ENCODE measurements around the gene STIM1.

STIM1 gene

DNA sequence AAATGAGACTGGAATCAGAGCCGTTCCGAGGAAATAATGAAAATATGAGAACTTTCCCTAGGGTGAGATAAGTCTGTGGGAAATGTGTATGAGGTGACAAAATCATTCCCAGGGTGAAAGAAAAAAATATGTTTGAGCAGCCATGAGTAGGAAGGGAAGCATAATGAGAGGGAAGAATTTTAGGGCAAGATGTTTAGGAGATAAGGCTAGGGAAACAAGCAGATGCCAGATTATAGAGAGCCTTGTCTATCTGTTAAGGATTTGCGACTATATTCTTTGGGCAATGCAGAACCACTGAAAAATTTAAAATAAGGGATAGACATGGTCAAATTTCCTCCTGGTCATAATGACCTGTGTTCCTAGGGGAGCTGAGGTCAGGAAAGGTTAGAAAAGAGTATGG is 54.4 kb downstream of the STIM1 start:
- in situ Hi-C loops (cut with HindIII; ENCODE audit: low sequenced_read_pairs), result no loop called here

DNA sequence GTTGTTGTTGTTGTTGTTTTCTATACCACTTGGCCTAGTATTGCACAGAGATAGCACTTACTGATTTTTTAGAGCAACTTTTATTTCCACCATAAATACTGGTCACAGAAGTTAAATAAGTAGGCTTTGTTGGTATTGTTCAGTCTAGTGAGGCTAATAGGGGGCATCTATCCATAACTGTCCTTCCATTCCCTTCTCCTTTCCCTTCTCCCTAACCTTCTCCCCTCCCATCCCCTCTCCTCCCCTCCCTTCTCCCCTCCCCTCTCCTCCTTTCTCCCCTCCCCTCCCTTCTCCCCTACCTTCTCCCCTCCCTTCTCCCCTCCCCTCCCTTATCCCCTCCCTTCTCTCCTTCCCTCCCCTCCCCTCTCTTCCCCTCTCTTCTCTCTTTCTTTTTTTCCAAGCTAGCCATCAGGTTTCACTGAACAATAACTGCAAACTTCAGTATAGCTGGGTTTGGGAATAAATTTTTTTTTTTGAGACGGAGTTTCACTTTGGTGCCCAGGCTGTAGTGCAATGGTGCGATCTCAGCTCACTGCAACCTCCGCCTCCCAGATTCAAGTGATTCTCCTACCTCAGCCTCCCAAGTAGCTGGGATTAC is 56.5 kb downstream of the STIM1 start:
- in situ Hi-C loops (cut with HindIII; ENCODE audit: low sequenced_read_pairs), result no loop called here

DNA sequence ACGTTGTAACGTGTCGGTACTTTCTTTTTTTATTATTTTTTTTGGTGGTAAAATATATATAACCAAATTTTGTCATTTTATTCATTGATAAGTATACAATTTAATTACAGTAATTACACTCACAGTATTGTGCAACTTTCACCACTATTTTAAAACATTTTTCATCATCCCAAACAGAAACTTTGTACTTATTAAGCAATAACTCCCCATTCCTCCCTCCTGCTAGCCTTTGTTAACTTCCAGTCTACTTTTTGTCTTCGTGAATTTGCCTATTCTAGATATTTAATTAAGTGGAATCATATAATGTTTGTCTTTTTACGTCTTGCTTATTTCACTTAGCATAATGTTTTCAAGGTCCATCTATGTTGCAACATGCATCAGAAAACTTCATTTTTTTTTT is 58.5 kb downstream of the STIM1 start:
- in situ Hi-C loops (cut with HindIII; ENCODE audit: low sequenced_read_pairs), result no loop called here

DNA sequence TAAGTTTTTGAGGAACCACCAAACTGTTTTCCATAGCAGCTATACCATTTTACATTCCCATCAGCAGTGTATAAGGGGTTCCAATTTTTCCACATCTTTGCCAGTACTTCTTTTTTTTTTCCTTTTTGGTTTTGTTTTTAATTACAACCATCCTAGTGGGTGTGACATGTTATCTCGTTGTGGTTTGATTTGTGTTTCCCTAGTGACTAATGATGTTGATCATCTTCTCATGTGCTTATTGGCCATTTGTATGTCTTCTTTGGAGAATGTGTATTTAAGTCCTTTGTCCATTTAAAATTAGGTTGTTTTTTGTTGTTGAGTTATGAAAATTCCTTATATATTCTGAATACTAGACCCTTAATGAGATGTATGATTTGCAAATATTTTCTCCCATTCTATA is 59.3 kb downstream of the STIM1 start:
- in situ Hi-C loops (cut with HindIII; ENCODE audit: low sequenced_read_pairs), result no loop called here

DNA sequence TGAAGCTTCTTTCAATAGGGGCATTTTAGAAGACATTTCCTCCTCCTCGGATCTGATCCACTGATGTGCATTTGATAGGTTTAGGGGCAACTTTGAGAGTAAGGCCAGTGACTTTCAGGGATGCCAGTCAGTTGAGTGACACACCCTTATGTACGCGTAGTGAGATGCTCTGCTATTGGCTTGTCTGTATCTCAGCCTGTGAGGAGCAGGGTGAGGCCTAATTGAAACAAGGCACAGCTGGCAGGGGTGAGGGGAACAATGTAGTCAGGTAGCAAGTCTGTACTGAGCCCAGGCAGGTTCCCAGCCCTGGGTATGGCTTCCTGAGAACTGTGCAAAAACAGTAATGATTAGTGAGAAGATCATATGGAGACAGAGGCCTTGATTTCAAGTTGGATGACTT is 61.5 kb downstream of the STIM1 start:
- in situ Hi-C loops (cut with HindIII; ENCODE audit: low sequenced_read_pairs), result no loop called here

DNA sequence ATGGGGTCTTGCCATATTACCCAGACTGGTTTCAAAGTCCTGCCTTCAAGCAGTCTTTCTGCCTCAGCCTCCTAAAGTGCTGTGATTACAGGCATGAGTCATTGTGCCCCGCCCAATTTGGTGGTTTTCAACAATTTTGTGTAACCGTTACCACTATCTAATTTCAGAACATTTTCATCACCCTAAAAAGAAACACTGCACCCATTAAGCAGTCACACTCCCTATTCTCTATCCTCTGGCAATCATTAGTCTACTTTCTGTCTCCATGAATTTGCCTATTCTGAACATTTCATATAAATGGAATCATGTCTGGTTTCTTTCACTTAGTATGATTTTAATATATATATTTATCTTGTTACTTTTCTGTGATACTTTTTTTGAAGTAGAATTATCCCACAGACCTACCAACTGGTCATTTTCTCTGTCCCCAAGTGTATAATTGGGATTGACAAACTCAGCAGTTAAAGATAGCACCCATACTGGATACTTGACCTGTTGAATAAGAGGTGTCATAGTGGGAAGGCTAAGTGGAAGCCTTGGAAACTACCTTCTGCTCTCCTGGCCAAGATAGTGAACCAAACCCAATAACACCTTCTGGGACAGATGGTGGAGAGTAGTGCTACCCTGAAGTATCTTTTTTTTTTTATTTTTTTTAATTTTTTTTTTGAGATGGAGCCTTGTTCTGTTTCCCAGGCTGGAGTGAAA is 64.8 kb downstream of the STIM1 start:
- in situ Hi-C loops (cut with HindIII; ENCODE audit: low sequenced_read_pairs), result no loop called here

DNA sequence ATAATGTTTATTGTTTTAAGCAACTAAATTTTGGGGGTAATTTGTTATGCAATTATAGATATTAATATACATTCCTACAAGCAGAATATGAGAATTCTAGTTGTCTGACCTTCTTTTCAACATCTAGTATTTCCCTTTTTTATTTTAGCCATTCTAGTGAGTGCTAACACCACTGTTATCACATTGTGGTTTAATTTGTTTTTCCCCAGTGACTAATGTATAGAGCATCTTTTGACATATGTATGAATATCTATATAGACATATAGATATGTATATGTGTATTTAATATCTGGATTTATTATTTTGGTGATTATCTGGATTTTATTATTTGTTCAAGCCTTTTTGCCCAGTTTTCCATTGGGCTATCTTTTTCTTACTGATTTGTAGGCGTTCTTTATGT is 66.6 kb downstream of the STIM1 start:
- in situ Hi-C loops (cut with HindIII; ENCODE audit: low sequenced_read_pairs), result no loop called here

DNA sequence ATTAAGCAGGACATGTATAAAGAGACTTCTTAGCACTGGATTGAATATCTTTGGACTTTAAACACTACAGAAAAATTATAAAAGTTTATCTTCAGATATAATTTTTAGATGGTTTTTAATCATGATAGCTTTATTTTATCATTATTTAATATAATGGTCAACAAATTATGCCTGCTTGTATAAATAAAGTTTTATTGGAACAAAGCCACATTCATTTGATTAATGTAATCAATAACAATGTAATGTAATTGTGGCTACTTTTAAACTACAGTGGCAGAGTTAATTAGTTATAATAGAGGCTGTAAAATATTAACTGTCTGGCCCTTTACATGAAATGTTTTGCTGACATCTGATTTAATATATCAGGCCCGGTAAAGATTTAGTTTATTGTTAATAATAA is 70.0 kb downstream of the STIM1 start:
- in situ Hi-C loops (cut with HindIII; ENCODE audit: low sequenced_read_pairs), result no loop called here

DNA sequence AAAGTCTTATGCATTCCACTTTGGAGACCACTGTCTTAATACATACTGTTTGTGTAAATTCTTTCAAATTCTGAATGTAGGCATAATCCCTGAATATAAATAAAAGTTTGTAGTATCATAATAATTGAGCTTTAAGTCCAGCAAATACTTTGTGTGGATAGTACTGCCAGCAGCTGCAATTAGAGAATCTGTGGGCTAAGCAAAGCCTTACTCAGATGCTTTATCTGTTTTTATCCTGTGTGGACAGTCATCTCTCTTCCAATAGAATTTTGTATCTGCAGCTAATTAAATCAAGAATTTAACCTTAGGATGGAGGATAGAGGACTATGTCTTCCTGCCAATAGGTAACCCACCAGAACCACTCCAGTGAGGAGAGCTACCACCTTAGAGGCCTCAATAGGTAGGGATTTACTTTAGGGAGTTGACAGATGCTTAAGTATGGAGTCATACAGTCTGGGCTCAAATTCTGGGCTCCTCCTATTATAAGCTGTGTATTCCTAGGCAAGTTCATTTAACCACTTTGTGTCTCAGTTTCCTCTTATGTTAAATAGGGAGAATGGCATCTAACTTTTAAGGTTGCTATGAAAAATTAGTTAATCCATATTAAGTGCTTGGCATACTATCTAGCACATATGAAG is 71.1 kb downstream of the STIM1 start:
- in situ Hi-C loops (cut with HindIII; ENCODE audit: low sequenced_read_pairs), result no loop called here

DNA sequence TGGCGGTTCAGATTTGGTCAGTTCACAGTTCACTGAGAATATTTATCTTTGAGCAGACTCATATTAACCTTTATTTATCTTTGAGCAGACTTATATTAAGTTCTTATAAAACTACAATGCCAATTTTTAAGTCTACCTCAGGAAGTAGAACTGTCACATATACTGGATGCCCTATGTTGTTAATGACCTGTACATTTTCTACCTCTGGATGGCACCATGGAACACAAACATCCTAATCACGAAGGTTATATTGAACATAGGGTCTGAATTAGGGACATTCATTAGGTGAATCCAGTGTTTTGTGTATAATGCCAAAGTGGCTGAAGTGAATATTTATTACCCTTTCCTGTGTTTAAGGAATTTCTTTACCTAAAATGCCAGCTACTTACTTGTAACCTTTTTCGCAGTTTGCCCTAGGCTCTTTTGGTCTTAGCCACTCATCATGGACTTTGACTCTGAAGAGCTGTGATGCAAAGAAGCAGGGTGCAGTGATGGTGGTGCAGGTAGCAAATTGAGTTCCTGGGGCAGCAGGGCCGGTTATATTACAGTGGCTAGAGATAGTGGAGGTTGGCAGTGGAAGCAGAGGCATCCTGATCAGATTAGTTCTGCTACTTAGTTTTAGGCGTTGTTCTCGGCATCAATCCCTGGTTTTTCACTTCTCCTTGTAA is 71.8 kb downstream of the STIM1 start:
- in situ Hi-C loops (cut with HindIII; ENCODE audit: low sequenced_read_pairs), result no loop called here

DNA sequence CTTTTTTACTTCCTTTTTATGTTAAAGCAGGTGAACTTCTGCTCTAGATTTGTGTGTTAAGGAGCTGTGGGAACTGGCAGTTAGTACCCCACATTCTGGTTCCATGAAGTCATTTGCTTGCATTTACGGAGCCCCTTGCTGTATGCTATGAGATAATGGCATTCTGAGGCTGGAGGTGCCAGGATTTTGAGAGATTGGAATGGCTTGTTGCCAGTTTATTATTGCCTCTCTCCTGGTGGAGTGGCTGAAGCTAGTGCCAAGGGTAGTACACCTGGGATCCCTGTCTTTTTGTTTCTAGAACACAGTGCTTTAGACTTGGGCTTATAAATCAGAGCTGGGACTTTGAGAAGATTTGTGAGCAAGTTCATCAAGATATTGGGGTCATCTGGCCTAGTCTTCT is 73.8 kb downstream of the STIM1 start:
- in situ Hi-C loops (cut with HindIII; ENCODE audit: low sequenced_read_pairs), result no loop called here

DNA sequence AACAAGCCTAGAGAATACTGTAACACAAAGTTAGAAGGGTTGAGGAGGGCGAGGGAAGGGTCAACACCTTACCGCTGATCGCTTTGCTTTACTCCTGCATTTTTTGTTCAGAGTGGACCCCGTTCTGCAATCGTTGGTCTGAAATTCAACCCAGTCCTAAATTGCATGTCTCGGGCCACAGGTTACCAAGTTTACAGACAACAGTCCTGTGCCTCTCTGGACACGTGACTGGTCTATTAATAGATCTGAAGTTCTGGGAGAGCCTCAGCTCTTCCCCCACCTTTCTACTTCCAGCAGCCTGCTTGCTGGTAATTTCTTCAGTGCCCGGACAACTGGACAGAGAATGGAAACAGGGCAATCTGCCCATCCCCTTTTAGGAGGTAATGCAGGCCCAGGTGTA is 74.2 kb downstream of the STIM1 start:
- in situ Hi-C loops (cut with HindIII; ENCODE audit: low sequenced_read_pairs), result no loop called here

DNA sequence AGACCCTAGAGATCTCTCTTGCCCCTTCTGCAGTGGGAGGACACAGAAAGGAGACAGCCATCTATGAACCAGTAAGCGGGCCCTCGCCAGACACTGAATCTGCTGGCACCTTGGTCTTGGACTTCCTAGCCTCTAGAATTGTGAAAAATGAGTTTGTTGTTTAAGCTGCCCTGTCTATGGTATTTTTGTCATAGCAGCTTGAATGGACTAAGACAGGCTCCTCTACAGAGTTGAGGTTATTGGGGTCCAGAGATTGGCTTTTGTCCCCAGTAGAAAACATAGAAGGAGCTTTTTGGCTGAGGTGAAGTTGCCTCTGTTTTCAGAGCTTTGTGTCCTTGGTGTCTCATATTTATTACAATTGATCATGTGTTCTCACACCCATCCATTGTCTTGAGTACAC is 77.2 kb downstream of the STIM1 start:
- in situ Hi-C loops (cut with HindIII; ENCODE audit: low sequenced_read_pairs), result no loop called here

DNA sequence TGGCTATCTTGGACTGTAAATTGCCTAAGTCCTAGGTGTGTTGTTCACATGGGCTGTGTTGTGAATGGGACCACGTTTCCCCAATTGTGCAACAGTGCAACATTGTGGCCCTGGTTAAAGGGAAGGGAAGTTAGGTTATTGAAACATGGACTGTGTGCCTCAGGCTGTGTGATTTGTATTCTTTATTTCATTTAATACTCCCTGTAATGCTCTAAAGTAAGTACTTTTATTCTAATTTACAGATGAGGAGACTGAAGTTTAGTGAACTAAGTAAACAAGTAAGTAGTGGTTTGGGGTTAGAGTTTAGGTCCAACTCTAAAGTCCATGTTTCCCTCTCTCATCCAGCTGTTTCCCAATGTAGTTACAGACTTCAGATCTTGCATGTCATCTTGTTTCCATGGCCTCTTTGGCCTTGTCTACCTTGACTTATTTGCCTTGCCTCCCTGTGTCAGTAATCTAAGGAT is 77.7 kb downstream of the STIM1 start:
- in situ Hi-C loops (cut with HindIII; ENCODE audit: low sequenced_read_pairs), result no loop called here

DNA sequence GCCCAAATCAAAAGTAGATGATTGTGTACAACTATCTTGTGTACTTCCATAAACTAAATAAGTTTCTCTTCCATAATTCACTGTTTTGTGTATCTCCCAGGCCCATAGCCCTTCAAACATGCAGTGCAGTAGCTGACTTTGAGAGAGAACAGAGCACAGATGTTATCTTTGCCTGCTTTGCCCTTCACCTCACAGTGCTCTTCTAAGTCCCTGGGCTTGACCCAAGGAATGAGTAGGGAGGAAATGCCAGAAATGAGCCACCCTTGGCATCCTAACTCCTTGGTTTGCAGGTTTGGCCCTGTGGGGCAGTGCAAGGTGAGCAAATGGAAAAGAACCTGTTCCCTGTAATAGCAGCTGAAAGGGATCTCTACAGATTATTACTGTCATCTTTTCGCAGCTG is 79.2 kb downstream of the STIM1 start:
- in situ Hi-C loops (cut with HindIII; ENCODE audit: low sequenced_read_pairs), result no loop called here

DNA sequence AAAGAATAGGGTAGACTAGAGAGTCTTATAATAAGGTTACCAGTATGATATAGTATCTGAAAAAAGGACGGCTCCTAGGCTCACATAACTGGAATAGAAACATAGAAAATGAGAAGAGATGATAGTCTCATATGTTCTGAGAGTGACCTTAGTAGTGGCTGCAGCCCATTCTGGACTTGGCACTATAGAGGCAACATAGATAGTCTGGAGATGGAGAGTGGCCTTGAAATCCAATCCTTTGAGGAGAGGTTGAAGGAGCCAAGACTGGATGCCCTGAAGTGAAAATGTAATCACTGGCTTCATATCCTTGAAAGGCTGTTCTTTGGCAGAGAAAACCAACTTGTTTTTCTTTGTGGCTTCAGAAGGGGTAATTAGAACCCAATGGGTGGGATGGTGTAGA is 81.1 kb downstream of the STIM1 start:
- in situ Hi-C loops (cut with HindIII; ENCODE audit: low sequenced_read_pairs), result no loop called here

DNA sequence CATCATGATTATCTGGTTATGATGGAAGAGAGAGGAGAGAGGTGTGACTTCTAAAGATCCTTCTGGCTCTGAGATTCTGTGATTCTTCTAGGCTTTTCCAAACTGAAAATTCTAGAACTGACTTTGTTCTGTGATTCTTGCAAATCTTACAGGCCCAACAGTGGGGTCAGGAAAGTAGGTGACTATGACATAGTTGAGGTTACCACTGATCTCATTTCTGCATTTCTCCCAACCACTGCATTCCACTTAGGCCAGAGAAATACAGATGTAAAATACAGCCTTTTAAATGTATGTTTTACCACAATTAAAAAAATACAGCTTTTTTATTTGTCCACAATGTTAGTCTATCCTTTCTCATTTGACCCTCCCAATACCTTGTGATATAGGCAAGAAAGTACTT is 83.7 kb downstream of the STIM1 start:
- in situ Hi-C loops (cut with HindIII; ENCODE audit: low sequenced_read_pairs), result no loop called here

DNA sequence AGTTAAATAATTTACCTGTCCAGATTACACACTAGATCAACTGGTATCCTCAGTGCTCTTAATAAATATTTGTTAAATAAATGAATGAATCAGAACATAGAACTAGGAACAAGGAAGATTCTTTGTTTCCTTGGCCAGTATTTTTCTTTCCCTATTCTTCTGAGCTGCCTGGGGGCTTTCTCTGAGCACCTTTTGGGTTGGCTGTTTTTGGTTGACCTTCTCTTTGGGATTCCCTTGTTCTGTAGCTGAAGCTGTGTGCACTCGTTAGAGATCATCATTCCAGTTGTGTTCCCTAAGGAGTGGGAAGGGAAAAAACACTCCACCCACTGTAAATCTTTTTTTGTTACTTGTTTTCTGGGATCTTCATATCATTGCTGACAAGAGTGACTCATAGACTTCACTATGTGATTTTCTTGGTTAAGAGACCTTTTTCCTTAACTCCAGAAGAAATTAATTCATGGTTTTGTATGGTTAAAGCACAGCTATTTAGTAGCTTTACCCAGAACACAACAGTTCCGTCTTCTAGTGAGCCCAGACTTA is 84.3 kb downstream of the STIM1 start:
- in situ Hi-C loops (cut with HindIII; ENCODE audit: low sequenced_read_pairs), result no loop called here

DNA sequence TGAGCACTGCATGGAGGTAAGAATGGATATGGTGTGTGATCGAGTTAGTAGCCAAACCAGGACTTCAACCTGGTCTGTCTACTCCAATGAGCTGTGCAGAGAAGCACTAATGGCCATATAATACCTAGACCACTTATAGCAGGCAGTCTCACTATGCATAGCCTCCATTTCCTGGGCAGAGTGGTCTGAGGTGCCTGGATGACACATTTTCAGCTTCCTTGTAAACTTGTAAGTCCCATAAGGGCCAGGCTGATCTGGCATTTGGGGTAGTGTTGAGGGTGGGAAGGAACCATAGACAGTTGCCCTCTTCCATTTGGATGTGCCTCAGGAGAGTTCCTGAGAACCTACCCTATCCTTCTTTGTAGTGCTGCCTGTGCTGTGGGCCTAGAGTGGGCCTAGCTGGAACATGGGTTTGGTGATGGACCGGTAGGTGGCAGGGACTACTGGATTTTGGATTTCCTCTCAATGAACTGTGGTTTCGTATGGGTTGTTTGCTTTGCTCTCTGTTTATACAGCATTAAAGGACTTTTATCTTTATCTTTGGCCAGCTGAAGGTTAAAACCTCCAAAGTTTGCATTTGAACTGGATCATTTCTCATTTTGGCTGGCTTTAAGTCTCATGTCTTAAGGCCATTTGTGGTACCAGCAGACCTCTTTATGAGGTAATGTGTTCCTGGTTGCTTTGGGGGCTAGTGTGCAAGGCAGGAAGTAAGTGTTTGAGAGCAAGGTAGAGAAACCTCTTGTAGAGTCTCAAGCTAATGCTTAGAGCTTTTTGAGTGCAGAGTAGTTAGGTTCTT is 86.9 kb downstream of the STIM1 start:
- in situ Hi-C loops (cut with HindIII; ENCODE audit: low sequenced_read_pairs), result no loop called here

DNA sequence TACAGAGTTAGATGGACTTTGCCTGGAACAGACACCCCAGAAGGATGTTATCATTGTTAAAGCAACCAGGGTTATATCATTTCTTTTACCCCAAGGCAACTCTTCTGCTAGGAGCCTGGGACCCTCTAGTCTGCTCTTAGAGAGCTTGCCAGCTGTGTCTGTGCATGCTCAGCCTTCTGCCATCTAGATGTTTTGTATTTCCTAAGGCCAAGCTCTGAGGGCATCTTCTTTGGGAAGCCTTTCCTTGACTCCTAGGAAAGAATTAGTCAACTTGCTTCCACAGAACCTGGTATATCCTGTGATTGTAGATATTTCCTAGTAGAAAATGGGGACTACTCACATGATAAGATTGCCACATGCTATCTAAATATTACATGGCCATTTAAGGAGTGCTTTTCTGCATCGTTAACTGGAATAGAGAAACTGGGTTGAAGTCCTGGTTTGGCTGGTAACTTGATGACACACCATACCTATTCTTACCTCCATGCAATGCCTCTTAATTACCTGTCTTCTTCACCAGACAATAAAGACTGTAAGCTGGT is 87.6 kb downstream of the STIM1 start:
- in situ Hi-C loops (cut with HindIII; ENCODE audit: low sequenced_read_pairs), result no loop called here

DNA sequence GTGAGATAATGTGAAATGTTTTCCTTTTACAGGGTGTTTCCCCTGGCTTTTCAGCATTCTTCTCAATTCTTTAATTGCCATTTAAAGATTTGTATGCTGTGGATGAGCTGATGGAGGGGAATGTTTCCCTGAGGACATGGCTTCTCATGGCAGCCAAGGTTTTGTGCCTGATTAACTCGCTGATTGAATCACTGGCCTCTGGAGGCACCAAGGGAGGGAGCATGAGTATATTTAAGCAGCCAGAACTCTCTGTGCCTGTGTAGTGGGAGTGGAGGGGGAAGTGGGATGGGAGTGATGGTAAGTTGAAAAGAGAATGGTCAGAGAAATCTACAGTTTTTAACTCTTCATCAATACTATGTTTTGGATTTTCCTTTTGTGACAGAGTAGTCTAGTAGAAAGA is 88.7 kb downstream of the STIM1 start:
- in situ Hi-C loops (cut with HindIII; ENCODE audit: low sequenced_read_pairs), result no loop called here
